Activated CD8-positive, alpha-beta T cell treated with anti-CD3 and anti-CD28 coated beads for 36 hours (primary cell): ENCODE data around the gene RPLP2. TPM values are rescaled to one million over a fixed set of nuclear protein-coding genes. Genes with fewer than 3 reads are reported as not detected.
A peak's percentile ranks its signal among the peaks of the same experiment; 100 is the strongest.

Experiments used
- ATAC-seq: fragments of 200-7000 bp; cut with Tn5 transposase; one replicate; pipeline ENCODE4 v1.10.0; 2021; ENCODE audit warnings: mild to moderate bottlenecking, moderate library complexity
- CTCF ChIA-PET: fragments of 350-600 bp; sonication (Branson Sonifier 250); formaldehyde crosslinking; loops from one replicate; lab custom pipeline; 2021; ENCODE audit warnings: antibody characterized with exemption; lab: Charles Lee
- POLR2A ChIA-PET: fragments of 350-600 bp; sonication (Branson Sonifier 250); formaldehyde crosslinking; loops from one replicate; lab custom pipeline; 2021; ENCODE audit warnings: antibody characterized with exemption; lab: Charles Lee
- DNase-seq: peaks from one replicate; pipeline ENCODE4 v3.0.0-alpha.2; 2020
- H3K27ac Mint-ChIP-seq: one replicate; pipeline ENCODE4 v1.8.0; 2021; ENCODE audit warnings: mild to moderate bottlenecking, mixed read lengths
- H3K27me3 Mint-ChIP-seq: one replicate; pipeline ENCODE4 v1.8.0; 2021; ENCODE audit warnings: mixed read lengths
- H3K36me3 Mint-ChIP-seq: one replicate; pipeline ENCODE4 v1.8.0; 2021; ENCODE audit warnings: low read depth, mixed read lengths
- H3K4me1 Mint-ChIP-seq: one replicate; pipeline ENCODE4 v1.8.0; 2021; ENCODE audit warnings: low read depth, mixed read lengths
- H3K4me3 Mint-ChIP-seq: one replicate; pipeline ENCODE4 v1.8.0; 2021; ENCODE audit warnings: mild to moderate bottlenecking, moderate library complexity, mixed read lengths
- H3K9me3 Mint-ChIP-seq: one replicate; pipeline ENCODE4 v1.8.0; 2021; ENCODE audit warnings: mixed read lengths
- CTCF ChIP-seq: fragments of 200-600 bp; IDR thresholded peaks from one replicate; pipeline ENCODE4 v1.8.0; 2022; ENCODE audit warnings: antibody characterized with exemption, mild to moderate bottlenecking
- intact Hi-C: fragments of 100-400 bp; cut with micrococcal nuclease; formaldehyde crosslinking; loops from one replicate; pipeline ENCODE4 v1.10.0; 2022
- total RNA-seq, 2 experiments: library from RNA; stranded (reverse); gene quantifications; one replicate each; pipeline ENCODE4 v1.2.3, GENCODE V29; 2021

The RPLP2 gene
- total RNA-seq, 2 experiments from 2014 or later, result 3,638 to 3,686 TPM

GRCh38 chr11:788009-788640, 21.6 kb upstream of the RPLP2 start:
- POLR2A ChIA-PET, result interaction anchor here (1.1 to 3.2 kb wide), 2 partner anchors 8 to 11 kb away, joined by 3 to 21 read pairs; partner anchors contain the start of gene GATD1
- CTCF ChIA-PET, result no interaction called here
- TF ChIP-seq CTCF, result no peak
- ATAC-seq (peak; percentile 19), DNase-seq (peak; percentile 41)
- H3K9me3 Mint-ChIP-seq, result no peaks in the 10 kb centered on the region
- intact Hi-C loops, result no loop called here
- no peak overlapping the region for H3K27ac Mint-ChIP-seq
- peaks cover 8% of the 10 kb centered on the region for H3K36me3 Mint-ChIP-seq
- peaks cover 12% of the 10 kb centered on the region for H3K4me1 Mint-ChIP-seq
- H3K4me3 Mint-ChIP-seq, result no peak overlapping the region
- H3K27me3 Mint-ChIP-seq, result no peaks in the 10 kb centered on the region

- Mint-ChIP-seq H3K9me3 (no peaks in the 10 kb centered on the region), H3K4me1 (peaks cover 6% of the 10 kb centered on the region), H3K36me3 (peaks cover 15% of the 10 kb centered on the region), H3K4me3 (no peak overlapping the region), H3K27ac (no peak overlapping the region), H3K27me3 (no peaks in the 10 kb centered on the region)
- ATAC-seq (no peak), DNase-seq (no peak)
- intact Hi-C loops, result no loop called here
- TF ChIP-seq CTCF, result no peak
- CTCF ChIA-PET, result no interaction called here
- POLR2A ChIA-PET, result interaction anchor here (0.6 to 3.2 kb wide), 6 partner anchors 10 to 130 kb away, joined by 3 to 21 read pairs (median 4); partner anchors contain the start of gene GATD1
Measured at GRCh38 chr11:788953-789940, 20.5 kb upstream of the RPLP2 start.

GRCh38 chr11:789943-790342, 19.8 kb upstream of the RPLP2 start, which contains the start of gene CEND1:
TSS of gene CEND1 (minus strand) at chr11:790090. CDS start at chr11:788576, 1,514 bp downstream.
- intact Hi-C loops, result no loop called here
- peaks cover 10% of the 10 kb centered on the region for H3K4me1 Mint-ChIP-seq
- H3K36me3 Mint-ChIP-seq, result peaks cover 15% of the 10 kb centered on the region
- DNase-seq (peak; percentile 50), ATAC-seq (peak; percentile 64)
- POLR2A ChIA-PET, result interaction anchor here (0.9 to 2.1 kb wide), 5 partner anchors 10 to 23 kb away, joined by 3 to 10 read pairs (median 4); no protein-coding TSS in a partner anchor
- no peaks in the 10 kb centered on the region for H3K27me3 Mint-ChIP-seq
- no peak within 1 kb of the TSS for H3K27ac Mint-ChIP-seq
- H3K4me3 Mint-ChIP-seq, result no peak within 1 kb of the TSS
- CTCF ChIA-PET, result no interaction called here
- TF ChIP-seq CTCF, result no peak
- H3K9me3 Mint-ChIP-seq, result no peaks in the 10 kb centered on the region

- Mint-ChIP-seq H3K27ac (no peak overlapping the region), H3K4me1 (peaks cover 12% of the 10 kb centered on the region), H3K36me3 (peaks cover 15% of the 10 kb centered on the region), H3K4me3 (no peak overlapping the region), H3K9me3 (no peaks in the 10 kb centered on the region), H3K27me3 (no peaks in the 10 kb centered on the region)
- ChIA-PET POLR2A (interaction anchor here (0.5 to 2.1 kb wide), 6 partner anchors 9 to 190 kb away, joined by 3 to 10 read pairs (median 3); partner anchors contain the start of gene TALDO1), CTCF (no interaction called here)
- intact Hi-C loops, result no loop called here
- TF ChIP-seq CTCF, result no peak
- DNase-seq (no peak), ATAC-seq (no peak)
Measured at GRCh38 chr11:790721-791564, 18.8 kb upstream of the RPLP2 start.
